DND-41 (cell line): ENCODE measurements around the gene ADAM10.

ENCODE experiments used
- ATAC-seq: fragments of 200-7000 bp; cut with Tn5 transposase; 3 replicates; pipeline ENCODE4 v1.9.1; 2021; ENCODE audit warnings: low read depth; ENCODE audit not compliant: insufficient read depth
- DNase-seq: peaks from one replicate; pipeline ENCODE4 v3.0.0-alpha.2; 2020
- H2AFZ ChIP-seq: 2 replicates; pipeline ENCODE4 v1.6.0; 2012; ENCODE audit warnings: low read depth, low read length
- H3K27ac ChIP-seq: 2 replicates; pipeline ENCODE4 v1.5.1; 2012; ENCODE audit warnings: low read length, inconsistent platforms
- H3K27me3 ChIP-seq: fragments of 200-600 bp; sonication (generic); 2 replicates; pipeline ENCODE4 v1.6.0; 2012; ENCODE audit warnings: low read length, mild to moderate bottlenecking, inconsistent platforms; ENCODE audit not compliant: insufficient read depth, poor library complexity
- H3K36me3 ChIP-seq: 2 replicates; pipeline ENCODE4 v1.5.1; 2012; ENCODE audit warnings: low read length, inconsistent platforms; ENCODE audit not compliant: insufficient read depth
- H3K4me1 ChIP-seq: 2 replicates; pipeline ENCODE4 v1.5.1; 2012; ENCODE audit warnings: mild to moderate bottlenecking, low read length; ENCODE audit not compliant: insufficient read depth
- H3K4me2 ChIP-seq: 2 replicates; pipeline ENCODE4 v1.6.0; 2012; ENCODE audit warnings: mild to moderate bottlenecking, moderate library complexity, low read length, inconsistent platforms; ENCODE audit not compliant: insufficient read depth
- H3K4me3 ChIP-seq, 2 experiments: fragments of 200-600 bp in 1 of 2; shearing (Covaris generic) in 1 of 2; 2 replicates each; pipeline ENCODE4 v1.5.1; 2012 to 2016; ENCODE audit warnings: inconsistent platforms in 2 of 2, low read length in 2 of 2, mild to moderate bottlenecking in 2 of 2, low read depth in 1 of 2, moderate library complexity in 1 of 2
- H3K79me2 ChIP-seq: 2 replicates; pipeline ENCODE4 v1.6.0; 2012; ENCODE audit warnings: low read length, inconsistent platforms; ENCODE audit not compliant: insufficient read depth
- H3K9ac ChIP-seq: 2 replicates; pipeline ENCODE4 v1.6.0; 2012; ENCODE audit warnings: low read depth, mild to moderate bottlenecking, inconsistent platforms, low read length, moderate library complexity
- H3K9me3 ChIP-seq: 2 replicates; pipeline ENCODE4 v1.5.1; 2012; ENCODE audit warnings: low read length, moderate library complexity, mild to moderate bottlenecking, inconsistent platforms; ENCODE audit not compliant: insufficient read depth, severe bottlenecking
- H4K20me1 ChIP-seq: 2 replicates; pipeline ENCODE4 v1.6.0; 2012; ENCODE audit warnings: low read length; ENCODE audit not compliant: insufficient read depth
- CTCF ChIP-seq: IDR thresholded peaks from 2 replicates; pipeline ENCODE4 v1.5.1; 2012; ENCODE audit warnings: borderline replicate concordance, low read length, moderate library complexity, mild to moderate bottlenecking; ENCODE audit not compliant: poor library complexity, severe bottlenecking; ENCODE audit errors: extremely low read depth
- EZH2 ChIP-seq: IDR thresholded peaks from 3 replicates; pipeline ENCODE4 v1.6.1; 2012; ENCODE audit warnings: borderline replicate concordance, low read depth, mild to moderate bottlenecking, moderate library complexity, low read length, inconsistent platforms; ENCODE audit not compliant: severe bottlenecking

The ADAM10 gene

DNA sequence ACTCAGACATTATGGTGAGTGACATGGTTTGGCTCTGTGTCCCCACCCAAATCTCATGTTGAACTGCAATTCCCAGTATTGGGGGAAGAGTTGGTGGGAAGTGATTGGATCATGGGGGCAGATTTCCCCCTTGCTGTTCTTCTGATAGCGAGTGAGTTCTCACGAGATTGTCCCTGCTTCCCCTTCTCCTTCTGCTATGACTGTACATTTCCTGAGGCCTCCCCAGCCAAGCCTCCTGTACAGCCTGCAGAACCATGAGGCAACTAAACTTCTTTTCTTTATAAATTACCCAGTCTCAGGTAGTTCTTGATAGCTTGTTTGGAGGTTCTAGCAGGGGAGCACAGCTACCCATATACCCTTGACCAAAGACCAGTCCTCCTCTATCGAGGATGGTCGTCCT, 45.9 kb downstream of the ADAM10 start:
- no peak overlapping the region for H3K27ac ChIP-seq
- ATAC-seq = no peak
- H3K4me3 ChIP-seq = no peak overlapping the region
- no peak overlapping the region for H3K9ac ChIP-seq
- no peaks in the 10 kb centered on the region for H3K27me3 ChIP-seq
- peaks cover 9% of the 10 kb centered on the region; the same call in 1 of the 2 replicates for H4K20me1 ChIP-seq
- TF ChIP-seq EZH2 = no peak
- TF ChIP-seq CTCF = no peak
- H3K4me2 ChIP-seq = no peak overlapping the region
- peaks cover 29% of the 10 kb centered on the region for H3K4me1 ChIP-seq
- H3K9me3 ChIP-seq = no peaks in the 10 kb centered on the region
- H3K79me2 ChIP-seq = peaks cover 92% of the 10 kb centered on the region
- peaks cover 14% of the 10 kb centered on the region; the same call in 1 of the 2 replicates for H3K36me3 ChIP-seq
- DNase-seq = no peak
- no peak overlapping the region for H2AFZ ChIP-seq

- Histone ChIP-seq H3K4me1 (peaks cover 41% of the 10 kb centered on the region), H4K20me1 (peaks cover 14% of the 10 kb centered on the region; the same call in 1 of the 2 replicates), H3K9ac (no peak overlapping the region), H2AFZ (no peak overlapping the region), H3K27ac (no peak overlapping the region), H3K36me3 (peaks cover 19% of the 10 kb centered on the region), H3K4me2 (no peak overlapping the region), H3K27me3 (no peaks in the 10 kb centered on the region), H3K9me3 (no peaks in the 10 kb centered on the region), H3K4me3 (no peak overlapping the region), H3K79me2 (peaks cover 93% of the 10 kb centered on the region)
- TF ChIP-seq CTCF = no peak
- ATAC-seq (no peak), DNase-seq (no peak)
These were observed 47.3 kb downstream of the ADAM10 start for GRCh38 chr15:58702233-58702632.

- H3K9ac ChIP-seq = no peak overlapping the region
- no peak for DNase-seq
- TF ChIP-seq EZH2 = no peak
- TF ChIP-seq CTCF = no peak
These were observed 48.1 kb downstream of the ADAM10 start for GRCh38 chr15:58701376-58701775.

DNA sequence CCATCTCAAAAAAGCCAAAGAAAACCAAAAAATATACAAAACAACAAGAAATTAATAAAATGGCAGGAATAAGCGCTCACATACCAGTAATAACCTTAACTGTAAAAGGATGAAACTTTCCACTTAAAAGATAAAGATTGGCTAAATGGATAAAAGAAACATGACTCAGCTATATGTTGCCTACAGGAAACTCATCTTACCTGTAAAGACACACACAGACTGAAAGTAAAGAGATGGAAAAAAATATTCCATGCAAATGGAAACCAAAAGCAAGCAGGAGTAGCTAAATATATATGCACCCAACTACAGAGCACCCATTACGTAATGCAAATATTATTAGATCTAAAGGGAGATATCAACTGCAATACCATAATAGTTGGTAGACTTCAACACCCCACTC, 49.7 kb downstream of the ADAM10 start:
- DNase-seq = no peak
- H3K4me3 ChIP-seq = no peak overlapping the region
- peaks cover 20% of the 10 kb centered on the region for H3K36me3 ChIP-seq
- no peak for TF ChIP-seq EZH2
- TF ChIP-seq CTCF = no peak
- H4K20me1 ChIP-seq = peaks cover 20% of the 10 kb centered on the region; the same call in 1 of the 2 replicates
- no peak overlapping the region for H3K9ac ChIP-seq
- H3K4me2 ChIP-seq = 0 out of 2 replicates have a peak overlapping the region, but pooled peaks have one; percentile 19
- H3K27me3 ChIP-seq = no peaks in the 10 kb centered on the region
- 0 out of 3 replicates have a peak, but pooled peaks have one; percentile 8 for ATAC-seq
- peaks cover 97% of the 10 kb centered on the region for H3K79me2 ChIP-seq
- no peak overlapping the region for H2AFZ ChIP-seq
- no peaks in the 10 kb centered on the region for H3K9me3 ChIP-seq
- peaks cover 44% of the 10 kb centered on the region for H3K4me1 ChIP-seq
- H3K27ac ChIP-seq = peak overlapping the region; percentile 57

More at GRCh38 chr15:58701376-58701775, 48.1 kb downstream of the ADAM10 start:
- H3K4me1 ChIP-seq = peaks cover 44% of the 10 kb centered on the region
- peaks cover 97% of the 10 kb centered on the region for H3K79me2 ChIP-seq
- no peak overlapping the region for H3K4me3 ChIP-seq
- no peak overlapping the region for H2AFZ ChIP-seq
- H3K4me2 ChIP-seq = no peak overlapping the region
- H3K27me3 ChIP-seq = no peaks in the 10 kb centered on the region
- H3K9me3 ChIP-seq = no peaks in the 10 kb centered on the region
- no peak for ATAC-seq
- no peak overlapping the region for H3K27ac ChIP-seq
- H4K20me1 ChIP-seq = peaks cover 23% of the 10 kb centered on the region; the same call in 1 of the 2 replicates
- peaks cover 20% of the 10 kb centered on the region for H3K36me3 ChIP-seq
